NCI-H146 treated with DMSO at 0.1 percent for 48 hours (cell line): ENCODE measurements around the gene WDR38.

Experiments used
- DNase-seq: peaks from one replicate; lab custom pipeline; 2025; ENCODE audit not compliant: unreplicated experiment; lab: John Stamatoyannopoulos, UW

Gene WDR38

GRCh38 chr9:124881138-124881743 is 28.0 kb downstream of the WDR38 start:
- DNase-seq = no peak

- DNase-seq = no peak
Observed at GRCh38 chr9:124882231-124882630, 29.0 kb downstream of the WDR38 start.

GRCh38 chr9:124884376-124884775 is 31.1 kb downstream of the WDR38 start:
- DNase-seq = no peak

GRCh38 chr9:124885551-124885950 is 32.3 kb downstream of the WDR38 start:
- DNase-seq = no peak

GRCh38 chr9:124886461-124886860 is 33.2 kb downstream of the WDR38 start:
- DNase-seq = no peak

GRCh38 chr9:124886866-124887492 is 33.7 kb downstream of the WDR38 start:
- DNase-seq = no peak

- no peak for DNase-seq
Observed at GRCh38 chr9:124887832-124888231, 34.6 kb downstream of the WDR38 start.

GRCh38 chr9:124889006-124889405 is 35.7 kb downstream of the WDR38 start:
- DNase-seq = no peak

GRCh38 chr9:124890179-124890578 is 36.9 kb downstream of the WDR38 start:
- DNase-seq = no peak

- no peak for DNase-seq
Observed at GRCh38 chr9:124894035-124894740, 40.9 kb downstream of the WDR38 start.

GRCh38 chr9:124894741-124895170 is 41.5 kb downstream of the WDR38 start:
- DNase-seq = no peak

- DNase-seq = no peak
Observed at GRCh38 chr9:124897570-124898460, 44.6 kb downstream of the WDR38 start.

GRCh38 chr9:124899845-124900244 is 46.6 kb downstream of the WDR38 start:
- DNase-seq = no peak

- no peak for DNase-seq
Observed at GRCh38 chr9:124906966-124907365, 53.7 kb downstream of the WDR38 start.
